Left ventricle myocardium inferior (tissue), 1 donor: Measurements from ENCODE around the gene SRP9. TPM values are rescaled to one million over a fixed set of nuclear protein-coding genes. Genes with fewer than 3 reads are reported as not detected.

ENCODE experiments used
- total RNA-seq: library from RNA; stranded (reverse); fragmentation: NEBNext Ultra II Directional; extraction: Animal tissue kit (Norgen Biotek cat#: 25700); gene quantifications from one replicate; pipeline ENCODE4 v1.2.1, GENCODE V29; 2021
- donor health status: DM: no; HTN: yes; CAD: no; lungs with severe emphysema.

The SRP9 gene
- total RNA-seq, 1 donor from 2014 or later = 205 TPM

Other genes with a start within 250 kb of the SRP9 start
- gene ENAH, start 124.7 kb upstream of the SRP9 start, total RNA-seq = 78.6 TPM
- gene EPHX1, start 32.3 kb downstream of the SRP9 start, total RNA-seq = 49.7 TPM
- 30.4 TPM for gene TMEM63A, start 104.6 kb downstream of the SRP9 start, total RNA-seq
- gene LEFTY1, start 111.3 kb downstream of the SRP9 start, total RNA-seq = 0.55 TPM
- gene PYCR2, start 146.4 kb downstream of the SRP9 start, total RNA-seq = 64.0 TPM
- gene LEFTY2, start 163.4 kb downstream of the SRP9 start, total RNA-seq = 0.69 TPM
- gene SDE2, start 221.5 kb downstream of the SRP9 start, total RNA-seq = 11.3 TPM